ENCODE data around the gene GSTO1. TPM values are rescaled to one million over a fixed set of nuclear protein-coding genes. Genes with fewer than 3 reads are reported as not detected.
"Not testable (repeated sequence)": the region's sequence is repeated elsewhere in the genome, so short reads cannot be mapped to it uniquely, and the experiment has no call there.

GSTO1 gene
- total RNA-seq = 144 and 229 TPM in 2 replicates

GRCh38 chr10:104254493-104255310 is at the start of gene GSTO1:
Gene GSTO1, plus strand, starts transcription at chr10:104254892. Its CDS starts 37 bp downstream, at chr10:104254929.
- DNase-seq (ENCODE audit: low read depth, low spot score) = no peak

- no peak for DNase-seq (ENCODE audit: low read depth, low spot score)
Observed at GRCh38 chr10:104208730-104209129, 46.0 kb upstream of the GSTO1 start.

- DNase-seq (ENCODE audit: low read depth, low spot score) = no peak
Observed at GRCh38 chr10:104209575-104210198, 45.0 kb upstream of the GSTO1 start.

- DNase-seq (ENCODE audit: low read depth, low spot score) = no peak
Observed at GRCh38 chr10:104216631-104217030, 38.1 kb upstream of the GSTO1 start.

GRCh38 chr10:104218751-104219150 is 35.9 kb upstream of the GSTO1 start:
- no peak for DNase-seq (ENCODE audit: low read depth, low spot score)

- no peak for DNase-seq (ENCODE audit: low read depth, low spot score)
Observed at GRCh38 chr10:104220522-104220921, 34.2 kb upstream of the GSTO1 start.

- DNase-seq (ENCODE audit: low read depth, low spot score) = no peak
Observed at GRCh38 chr10:104223304-104223703, 31.4 kb upstream of the GSTO1 start.

- no peak for DNase-seq (ENCODE audit: low read depth, low spot score)
Observed at GRCh38 chr10:104230490-104230889, 24.2 kb upstream of the GSTO1 start.

GRCh38 chr10:104231784-104232612 is 22.7 kb upstream of the GSTO1 start, which contains the start of gene CFAP43:
Gene CFAP43, minus strand, starts transcription at chr10:104232364. Its CDS starts 118 bp downstream, at chr10:104232246.
- peak; percentile 80 for DNase-seq (ENCODE audit: low read depth, low spot score)

- DNase-seq (ENCODE audit: low read depth, low spot score) = no peak
Observed at GRCh38 chr10:104232613-104233102, 22.0 kb upstream of the GSTO1 start.

- DNase-seq (ENCODE audit: low read depth, low spot score) = no peak
Observed at GRCh38 chr10:104233817-104234216, 20.9 kb upstream of the GSTO1 start.

GRCh38 chr10:104234934-104235333 is 19.8 kb upstream of the GSTO1 start:
- no peak for DNase-seq (ENCODE audit: low read depth, low spot score)

- DNase-seq (ENCODE audit: low read depth, low spot score) = no peak
Observed at GRCh38 chr10:104235801-104236200, 18.9 kb upstream of the GSTO1 start.

- DNase-seq (ENCODE audit: low read depth, low spot score) = no peak
Observed at GRCh38 chr10:104240078-104240477, 14.6 kb upstream of the GSTO1 start.

GRCh38 chr10:104242545-104242944 is 12.1 kb upstream of the GSTO1 start:
- no peak for DNase-seq (ENCODE audit: low read depth, low spot score)

- not testable (repeated sequence) for DNase-seq (ENCODE audit: low read depth, low spot score)
Observed at GRCh38 chr10:104243009-104243408, 11.7 kb upstream of the GSTO1 start.

- no peak for DNase-seq (ENCODE audit: low read depth, low spot score)
Observed at GRCh38 chr10:104243512-104243911, 11.2 kb upstream of the GSTO1 start.

- no peak for DNase-seq (ENCODE audit: low read depth, low spot score)
Observed at GRCh38 chr10:104245066-104245632, 9.5 kb upstream of the GSTO1 start.

GRCh38 chr10:104246976-104247375 is 7.7 kb upstream of the GSTO1 start:
- no peak for DNase-seq (ENCODE audit: low read depth, low spot score)

- no peak for DNase-seq (ENCODE audit: low read depth, low spot score)
Observed at GRCh38 chr10:104247513-104248146, 7.1 kb upstream of the GSTO1 start.

- not testable (repeated sequence) for DNase-seq (ENCODE audit: low read depth, low spot score)
Observed at GRCh38 chr10:104248931-104249330, 5.8 kb upstream of the GSTO1 start.
